Mucosa of stomach (tissue), 1 donor: Measurements from ENCODE around the gene KCNMA1.

Experiments
- H3K27me3 ChIP-seq: one replicate; pipeline ENCODE4 v1.7.0; 2013; ENCODE audit warnings: mild to moderate bottlenecking, low read length; ENCODE audit not compliant: control insufficient read depth, insufficient read depth
- H3K36me3 ChIP-seq: one replicate; pipeline ENCODE4 v1.7.0; 2013; ENCODE audit warnings: low read length; ENCODE audit not compliant: control insufficient read depth, insufficient read depth
- H3K4me1 ChIP-seq: one replicate; pipeline ENCODE4 v1.7.0; 2013; ENCODE audit warnings: mild to moderate bottlenecking, low read length; ENCODE audit not compliant: control insufficient read depth, insufficient read depth
- H3K4me3 ChIP-seq: one replicate; pipeline ENCODE4 v1.7.0; 2013; ENCODE audit warnings: low read length
- H3K9ac ChIP-seq: one replicate; pipeline ENCODE4 v1.7.0; 2013; ENCODE audit warnings: mild to moderate bottlenecking, low read length, moderate library complexity
- H3K9me3 ChIP-seq: one replicate; pipeline ENCODE4 v1.7.0; 2013; ENCODE audit warnings: mild to moderate bottlenecking, low read length, moderate library complexity; ENCODE audit not compliant: control insufficient read depth
- donor health status: Pancreatic carcinoma.

KCNMA1 gene

DNA sequence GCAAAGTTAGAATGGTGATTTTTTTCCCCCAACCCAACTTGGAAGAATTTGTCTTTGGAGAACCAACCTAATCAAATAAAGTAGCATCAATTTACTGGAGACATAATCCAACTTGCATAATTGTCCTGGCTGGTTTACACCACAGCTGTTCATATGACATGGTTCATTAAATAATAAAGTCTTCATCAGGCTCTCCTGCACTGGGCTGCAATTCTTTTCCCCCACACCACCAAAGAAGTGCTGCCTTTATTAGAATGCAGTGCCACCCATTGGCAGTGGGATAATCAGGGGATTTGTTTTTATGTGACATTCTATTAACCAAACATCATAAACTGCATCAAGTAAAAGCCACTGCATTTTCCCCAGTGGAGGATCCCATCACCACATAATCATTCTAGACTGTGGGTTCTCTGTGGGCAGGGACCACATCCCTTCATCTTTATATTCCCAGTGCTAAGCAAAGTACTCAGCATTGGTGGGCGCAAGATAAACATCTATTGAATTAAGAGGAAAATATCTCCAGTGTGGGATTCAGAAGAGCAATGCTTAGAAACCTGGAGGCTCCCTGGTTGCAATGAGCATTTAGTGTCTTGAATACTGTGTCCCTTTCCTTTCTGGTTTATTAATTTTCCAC lies 322.0 kb downstream of the KCNMA1 start:
- no peaks in the 10 kb centered on the region for H3K36me3 ChIP-seq
- no peaks in the 10 kb centered on the region for H3K4me1 ChIP-seq
- H3K9ac ChIP-seq: no peak overlapping the region
- H3K4me3 ChIP-seq: no peak overlapping the region
- no peaks in the 10 kb centered on the region for H3K9me3 ChIP-seq
- no peaks in the 10 kb centered on the region for H3K27me3 ChIP-seq

DNA sequence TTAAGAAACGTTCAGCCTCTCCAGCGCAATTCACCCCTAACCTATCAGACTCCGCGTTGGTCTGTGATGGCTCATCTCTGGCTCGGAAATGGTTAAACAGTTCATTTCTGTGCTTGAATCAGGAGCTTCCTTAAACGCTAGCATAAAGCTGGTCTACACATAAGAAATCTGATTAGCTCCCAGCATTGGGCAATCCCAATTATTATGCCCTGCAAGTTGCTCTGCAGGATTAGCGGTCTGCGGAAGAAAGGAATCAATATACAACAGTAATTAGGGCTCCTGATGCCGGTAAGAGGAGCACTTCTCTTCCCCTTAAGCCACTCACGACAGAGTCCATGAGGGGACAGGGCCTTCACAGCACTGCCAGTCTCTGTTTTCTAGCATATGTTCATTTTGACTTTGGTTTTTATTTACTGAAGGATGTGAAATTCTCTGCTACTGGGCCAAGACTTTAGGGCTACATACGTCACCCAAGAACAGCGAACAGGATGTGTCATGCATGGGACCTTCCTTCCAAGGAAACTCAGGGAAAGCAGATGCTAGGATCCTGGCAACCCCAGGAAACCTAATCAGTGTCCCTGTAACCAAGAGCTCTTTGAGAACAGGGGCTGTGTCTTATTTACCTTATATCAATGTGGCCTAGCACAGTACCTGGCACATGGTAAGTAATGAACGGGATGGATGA lies 324.4 kb downstream of the KCNMA1 start:
- no peaks in the 10 kb centered on the region for H3K4me1 ChIP-seq
- H3K4me3 ChIP-seq: no peak overlapping the region
- H3K9ac ChIP-seq: no peak overlapping the region
- H3K9me3 ChIP-seq: no peaks in the 10 kb centered on the region
- H3K27me3 ChIP-seq: no peaks in the 10 kb centered on the region
- no peaks in the 10 kb centered on the region for H3K36me3 ChIP-seq

DNA sequence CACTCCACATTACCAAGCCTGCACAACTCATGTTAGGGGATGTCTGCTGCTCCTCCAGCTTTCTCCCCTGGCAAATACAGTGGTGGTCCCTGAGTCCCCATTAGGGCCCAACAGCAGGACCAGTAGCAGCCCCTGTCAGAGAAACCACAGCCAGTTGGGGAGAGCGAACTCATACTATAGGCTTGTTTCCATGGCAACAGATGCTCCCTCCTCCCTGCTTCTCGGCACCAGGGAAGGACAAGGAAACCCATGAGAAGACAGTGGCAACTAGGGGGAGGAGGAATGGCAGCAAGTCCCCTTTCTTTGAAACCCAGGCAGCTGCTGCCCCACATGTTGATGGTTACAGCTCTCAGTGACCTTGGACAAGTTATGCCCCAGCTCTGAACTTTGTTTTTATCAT lies 326.4 kb downstream of the KCNMA1 start:
- Histone ChIP-seq H3K36me3 (no peaks in the 10 kb centered on the region), H3K4me1 (no peaks in the 10 kb centered on the region), H3K9me3 (no peaks in the 10 kb centered on the region), H3K27me3 (no peaks in the 10 kb centered on the region), H3K9ac (no peak overlapping the region), H3K4me3 (no peak overlapping the region)

DNA sequence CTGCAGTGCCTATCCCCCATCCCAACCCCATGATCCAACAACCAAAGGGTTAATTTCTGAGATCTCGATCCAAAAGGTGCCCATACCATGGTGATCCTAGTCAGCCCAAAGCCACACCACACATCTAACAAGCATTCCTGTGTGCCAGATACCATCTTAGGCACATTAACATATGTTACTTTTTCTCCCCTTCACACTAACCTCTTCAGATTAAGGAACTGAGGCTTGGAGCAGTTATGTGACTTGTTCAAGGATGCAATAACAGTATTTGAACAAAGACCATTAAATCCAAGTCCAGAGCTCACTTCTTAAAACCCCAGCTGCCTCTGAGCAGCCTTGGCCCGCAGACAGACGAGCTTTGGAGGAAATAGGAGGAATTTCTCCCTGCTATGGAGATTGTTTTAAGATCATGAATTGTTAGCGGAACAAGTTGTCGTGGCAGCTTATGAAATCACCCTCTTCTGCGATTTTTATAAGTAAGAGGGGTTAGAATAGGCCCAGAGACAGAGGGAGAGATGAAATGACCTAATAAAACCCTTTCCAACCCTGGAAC lies 327.2 kb downstream of the KCNMA1 start:
- Histone ChIP-seq H3K9me3 (no peaks in the 10 kb centered on the region), H3K4me1 (no peaks in the 10 kb centered on the region), H3K9ac (no peak overlapping the region), H3K27me3 (no peaks in the 10 kb centered on the region), H3K4me3 (no peak overlapping the region), H3K36me3 (no peaks in the 10 kb centered on the region)

DNA sequence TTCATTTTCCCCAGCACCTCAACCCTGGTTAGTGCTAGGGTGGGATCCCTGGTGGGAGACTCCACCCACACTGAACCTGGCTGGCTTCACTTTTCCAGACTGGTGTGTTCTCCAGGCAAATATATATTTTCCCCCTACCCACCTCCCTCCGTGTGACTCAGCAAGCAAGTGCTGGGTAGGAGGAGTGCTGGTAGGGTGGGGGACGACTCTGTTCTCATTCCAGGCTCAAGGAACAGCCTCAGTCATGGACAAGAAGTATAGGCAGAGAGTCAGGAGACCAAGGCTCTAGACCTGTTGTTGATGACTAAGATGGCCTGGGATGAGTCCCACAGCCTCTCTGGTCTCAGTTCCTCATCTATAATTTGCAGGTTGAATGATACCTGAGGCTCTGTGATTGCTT lies 328.1 kb downstream of the KCNMA1 start:
- H3K9me3 ChIP-seq: no peaks in the 10 kb centered on the region
- no peaks in the 10 kb centered on the region for H3K4me1 ChIP-seq
- H3K27me3 ChIP-seq: no peaks in the 10 kb centered on the region
- no peak overlapping the region for H3K4me3 ChIP-seq
- no peaks in the 10 kb centered on the region for H3K36me3 ChIP-seq
- H3K9ac ChIP-seq: no peak overlapping the region

DNA sequence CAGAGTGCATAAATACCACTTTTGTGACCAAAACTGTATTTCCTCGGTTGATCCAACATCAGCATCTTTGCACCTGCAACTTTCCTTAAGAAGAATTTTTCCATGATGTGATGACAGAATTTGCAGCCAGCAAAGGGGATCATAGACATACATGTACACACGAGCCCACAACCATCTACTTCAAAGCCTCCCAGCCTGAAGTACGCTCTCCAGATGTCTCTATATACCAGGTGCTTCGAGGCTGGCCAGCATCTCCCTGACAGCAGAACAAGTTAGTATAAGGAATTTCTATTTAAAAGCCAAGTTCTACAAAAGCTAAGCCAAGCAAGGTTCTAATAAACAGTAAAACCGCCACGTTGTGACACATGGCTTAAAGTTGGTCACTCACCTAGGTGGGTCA lies 328.5 kb downstream of the KCNMA1 start:
- H3K9ac ChIP-seq: no peak overlapping the region

DNA sequence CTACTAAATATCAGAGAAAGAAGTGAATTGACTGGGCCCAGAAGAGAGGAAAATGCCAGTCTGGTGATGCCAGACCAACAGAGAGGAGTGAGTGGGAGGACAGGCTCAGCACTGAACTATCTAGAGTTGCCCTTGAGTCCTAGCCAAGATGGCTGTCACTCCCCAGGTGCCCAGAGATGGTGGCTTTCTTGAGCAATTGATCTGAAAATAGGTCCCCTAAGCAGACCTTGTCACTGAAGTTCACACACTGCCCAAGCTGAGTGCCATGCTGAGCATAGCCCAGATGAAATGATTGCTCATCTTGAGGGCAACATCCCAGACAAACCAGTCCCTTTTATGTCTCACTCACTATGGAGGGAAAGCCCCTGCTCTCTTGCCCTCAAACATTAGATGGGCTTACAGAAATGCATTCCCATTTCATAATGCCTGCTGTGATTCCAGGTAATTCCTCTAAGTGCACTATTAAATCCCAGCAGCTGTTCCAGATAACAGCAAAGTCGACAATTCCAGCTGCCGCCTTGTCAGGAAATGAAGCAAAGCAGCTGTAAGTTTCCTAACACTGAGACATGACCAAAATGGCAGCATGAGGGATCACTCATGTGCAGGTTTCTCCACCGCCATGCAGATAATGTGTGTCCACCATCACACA lies 329.4 kb downstream of the KCNMA1 start:
- no peaks in the 10 kb centered on the region for H3K27me3 ChIP-seq
- H3K4me3 ChIP-seq: no peak overlapping the region
- H3K4me1 ChIP-seq: no peaks in the 10 kb centered on the region

More for the DNA sequence above, 328.5 kb downstream of the KCNMA1 start:
- Histone ChIP-seq H3K4me3 (no peak overlapping the region), H3K36me3 (no peaks in the 10 kb centered on the region), H3K27me3 (no peaks in the 10 kb centered on the region), H3K9me3 (no peaks in the 10 kb centered on the region), H3K4me1 (no peaks in the 10 kb centered on the region)

DNA sequence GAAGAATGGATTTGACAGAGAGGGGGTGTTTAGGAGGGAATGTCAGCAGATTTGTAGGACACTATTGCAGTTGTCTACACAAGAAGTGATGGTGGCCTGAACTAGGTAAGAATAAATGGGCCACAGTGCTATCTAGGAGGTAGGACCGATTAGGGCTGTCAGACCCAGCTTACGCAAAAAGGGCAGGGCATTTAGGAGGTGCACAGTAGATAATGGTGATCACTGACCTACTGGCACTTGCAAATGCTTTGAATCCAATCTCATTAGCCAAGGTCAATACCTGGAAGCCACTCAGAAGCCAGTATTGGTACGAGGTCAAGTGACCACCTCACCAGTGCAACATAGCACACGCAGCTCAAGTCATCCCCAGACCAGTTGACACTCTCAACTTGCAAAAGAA lies 330.9 kb downstream of the KCNMA1 start:
- Histone ChIP-seq H3K4me1 (no peaks in the 10 kb centered on the region), H3K4me3 (no peak overlapping the region), H3K9me3 (no peaks in the 10 kb centered on the region)

More for the DNA sequence above, 329.4 kb downstream of the KCNMA1 start:
- Histone ChIP-seq H3K9ac (no peak overlapping the region), H3K9me3 (no peaks in the 10 kb centered on the region), H3K36me3 (no peaks in the 10 kb centered on the region)

DNA sequence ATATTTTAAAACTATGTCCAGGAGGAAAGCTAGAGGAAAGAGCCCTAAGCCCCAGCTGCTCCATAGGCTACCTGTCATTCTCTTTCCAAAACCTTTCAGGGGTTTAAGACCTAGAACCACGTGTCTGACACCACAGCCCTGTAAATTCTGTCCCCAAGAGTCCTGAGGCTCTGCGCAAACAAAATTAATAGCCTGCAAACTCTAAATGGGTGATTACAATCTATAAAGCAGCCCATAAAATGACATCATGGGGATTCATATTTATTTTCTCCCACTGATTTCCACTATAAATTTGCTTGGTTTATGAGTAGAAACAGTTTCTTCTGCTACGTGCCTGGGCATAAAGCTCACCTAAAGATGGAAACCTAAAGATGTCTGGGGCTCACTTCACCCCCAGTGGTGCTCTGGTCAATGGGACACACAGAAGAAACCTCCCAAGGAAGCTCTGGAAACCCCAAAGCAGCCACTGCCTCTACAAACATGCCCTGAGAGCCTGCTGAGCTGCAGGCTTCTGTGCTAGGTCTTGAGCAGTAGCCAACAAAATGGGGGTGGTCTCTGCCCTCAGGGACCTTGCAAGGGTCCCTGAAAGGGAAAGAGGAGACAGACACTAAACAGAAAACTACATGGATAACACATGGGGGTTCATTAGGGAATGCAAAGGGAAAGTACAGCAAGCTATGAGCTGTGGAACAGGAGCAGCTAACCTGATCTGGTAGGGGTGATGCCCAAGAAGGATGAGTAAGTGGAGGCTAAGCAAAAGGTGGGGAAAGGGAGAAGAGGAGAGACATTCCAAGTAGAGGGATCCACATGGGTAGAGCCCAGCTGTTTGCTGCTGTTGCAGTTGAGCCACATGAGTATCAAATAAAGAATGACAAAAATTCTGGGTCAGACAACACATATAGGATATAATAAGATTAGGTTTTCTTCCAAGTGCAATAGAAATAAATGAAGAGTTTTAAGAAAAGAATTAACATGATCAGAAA lies 331.7 kb downstream of the KCNMA1 start:
- no peaks in the 10 kb centered on the region for H3K36me3 ChIP-seq
- H3K9ac ChIP-seq: no peak overlapping the region
- H3K4me1 ChIP-seq: no peaks in the 10 kb centered on the region
- H3K9me3 ChIP-seq: no peaks in the 10 kb centered on the region
- no peak overlapping the region for H3K4me3 ChIP-seq
- H3K27me3 ChIP-seq: no peaks in the 10 kb centered on the region

More for the DNA sequence above, 330.9 kb downstream of the KCNMA1 start:
- H3K27me3 ChIP-seq: no peaks in the 10 kb centered on the region
- no peaks in the 10 kb centered on the region for H3K36me3 ChIP-seq
- no peak overlapping the region for H3K9ac ChIP-seq

DNA sequence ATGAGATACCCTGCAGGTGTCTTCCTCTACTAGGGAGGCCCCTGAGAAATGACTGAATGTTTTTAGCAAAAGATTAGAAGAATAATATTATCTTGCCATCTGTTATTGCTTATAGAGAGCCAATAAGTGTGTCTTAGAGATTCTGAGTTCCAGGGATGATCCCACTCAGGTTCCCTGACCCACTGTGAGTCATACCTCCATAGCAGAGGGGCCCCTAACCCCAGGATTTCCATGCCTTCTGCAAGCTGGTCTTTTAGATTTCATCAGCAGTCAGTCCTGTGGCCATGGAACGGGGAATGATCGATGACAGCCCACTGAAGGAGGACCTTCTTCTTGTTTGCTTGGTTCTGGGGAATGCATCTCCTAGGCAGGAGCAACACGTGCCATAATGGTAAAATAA lies 333.4 kb downstream of the KCNMA1 start:
- no peaks in the 10 kb centered on the region for H3K27me3 ChIP-seq
- no peaks in the 10 kb centered on the region for H3K4me1 ChIP-seq
- no peaks in the 10 kb centered on the region for H3K36me3 ChIP-seq
- H3K9ac ChIP-seq: no peak overlapping the region
- H3K4me3 ChIP-seq: no peak overlapping the region
- H3K9me3 ChIP-seq: no peaks in the 10 kb centered on the region

DNA sequence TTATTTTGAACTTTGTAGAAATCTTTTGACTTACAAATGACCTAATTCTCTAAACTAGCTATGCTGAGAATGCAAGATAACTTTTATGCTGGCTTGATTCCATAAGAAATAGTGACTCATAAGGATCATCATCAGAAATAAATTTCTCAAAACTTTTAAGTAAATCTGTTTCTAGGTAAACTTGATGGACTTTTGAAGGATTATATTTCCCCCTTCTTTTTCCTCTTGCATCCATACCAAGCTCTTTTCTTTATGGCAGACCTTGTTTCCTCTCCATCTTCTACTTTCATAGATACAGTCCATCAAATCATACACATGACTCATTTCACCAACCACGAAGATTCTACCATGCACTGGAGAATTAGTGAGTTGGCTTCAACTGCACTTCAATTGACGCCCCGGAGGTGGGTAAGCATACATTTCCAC lies 336.3 kb downstream of the KCNMA1 start:
- no peaks in the 10 kb centered on the region for H3K36me3 ChIP-seq
- no peak overlapping the region for H3K9ac ChIP-seq
- no peaks in the 10 kb centered on the region for H3K27me3 ChIP-seq
- no peaks in the 10 kb centered on the region for H3K4me1 ChIP-seq
- H3K4me3 ChIP-seq: no peak overlapping the region
- H3K9me3 ChIP-seq: no peaks in the 10 kb centered on the region
